Measurements from ENCODE around the gene TAS2R19.
"Not testable (repeated sequence)": the region's sequence is repeated elsewhere in the genome, so short reads cannot be mapped to it uniquely, and the experiment has no call there.

Gene TAS2R19, protein sequence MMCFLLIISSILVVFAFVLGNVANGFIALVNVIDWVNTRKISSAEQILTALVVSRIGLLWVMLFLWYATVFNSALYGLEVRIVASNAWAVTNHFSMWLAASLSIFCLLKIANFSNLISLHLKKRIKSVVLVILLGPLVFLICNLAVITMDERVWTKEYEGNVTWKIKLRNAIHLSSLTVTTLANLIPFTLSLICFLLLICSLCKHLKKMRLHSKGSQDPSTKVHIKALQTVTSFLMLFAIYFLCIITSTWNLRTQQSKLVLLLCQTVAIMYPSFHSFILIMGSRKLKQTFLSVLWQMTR

DNA sequence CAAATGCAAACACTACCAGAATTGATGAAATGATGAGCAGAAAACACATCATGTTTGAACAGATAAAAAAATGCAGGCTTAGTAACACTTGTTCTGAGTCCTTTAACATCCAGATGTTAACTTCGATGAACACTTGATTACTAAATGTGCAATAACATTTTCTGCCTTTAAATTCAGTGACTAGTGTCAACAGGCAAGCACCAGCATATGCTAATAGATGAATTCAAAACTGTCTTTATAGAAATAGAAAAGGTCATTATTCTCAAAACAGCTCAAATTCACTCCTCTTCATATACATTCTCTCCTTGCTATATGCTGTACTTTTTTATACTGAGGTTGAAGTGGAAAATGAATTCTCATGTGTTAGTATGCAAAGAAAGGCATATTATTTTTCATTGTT, at the start of gene TAS2R19:
Gene TAS2R19 (minus strand): TSS at position 101 of the 400 bp plus-strand sequence. CDS start 49 bp downstream, at position 52.
- H3K4me3 ChIP-seq (ENCODE audit: low read depth, low read length): no peak within 1 kb of the TSS
- TF ChIP-seq, protein P1, sequence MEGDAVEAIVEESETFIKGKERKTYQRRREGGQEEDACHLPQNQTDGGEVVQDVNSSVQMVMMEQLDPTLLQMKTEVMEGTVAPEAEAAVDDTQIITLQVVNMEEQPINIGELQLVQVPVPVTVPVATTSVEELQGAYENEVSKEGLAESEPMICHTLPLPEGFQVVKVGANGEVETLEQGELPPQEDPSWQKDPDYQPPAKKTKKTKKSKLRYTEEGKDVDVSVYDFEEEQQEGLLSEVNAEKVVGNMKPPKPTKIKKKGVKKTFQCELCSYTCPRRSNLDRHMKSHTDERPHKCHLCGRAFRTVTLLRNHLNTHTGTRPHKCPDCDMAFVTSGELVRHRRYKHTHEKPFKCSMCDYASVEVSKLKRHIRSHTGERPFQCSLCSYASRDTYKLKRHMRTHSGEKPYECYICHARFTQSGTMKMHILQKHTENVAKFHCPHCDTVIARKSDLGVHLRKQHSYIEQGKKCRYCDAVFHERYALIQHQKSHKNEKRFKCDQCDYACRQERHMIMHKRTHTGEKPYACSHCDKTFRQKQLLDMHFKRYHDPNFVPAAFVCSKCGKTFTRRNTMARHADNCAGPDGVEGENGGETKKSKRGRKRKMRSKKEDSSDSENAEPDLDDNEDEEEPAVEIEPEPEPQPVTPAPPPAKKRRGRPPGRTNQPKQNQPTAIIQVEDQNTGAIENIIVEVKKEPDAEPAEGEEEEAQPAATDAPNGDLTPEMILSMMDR (IDR thresholded peaks at IDR 0.05; ENCODE audit: low read depth, low read length): no peak

DNA sequence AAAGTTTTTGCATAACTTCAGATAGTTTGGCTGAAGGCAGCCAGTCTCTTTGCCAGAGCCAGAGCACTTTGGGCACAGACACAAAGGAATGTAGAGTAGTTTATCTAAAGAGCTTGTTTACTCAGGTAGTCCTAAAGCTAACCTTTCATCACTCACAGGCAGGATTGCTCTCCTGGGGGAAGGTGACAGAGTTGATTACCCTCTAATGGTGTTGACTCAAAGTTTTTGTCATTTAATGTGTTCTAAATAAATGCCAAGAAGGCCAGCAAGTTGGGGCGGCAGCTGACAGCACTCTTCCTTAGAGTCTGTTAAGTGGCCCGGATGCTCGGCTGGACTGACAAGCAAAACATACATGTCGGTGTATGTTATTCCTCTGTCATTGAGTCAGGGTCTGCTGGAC, 49.0 kb upstream of the TAS2R19 start:
- TF ChIP-seq, protein P1 (IDR thresholded peaks at IDR 0.05; ENCODE audit: low read depth, low read length): no peak
- no peak overlapping the region for H3K4me3 ChIP-seq (ENCODE audit: low read depth, low read length)

DNA sequence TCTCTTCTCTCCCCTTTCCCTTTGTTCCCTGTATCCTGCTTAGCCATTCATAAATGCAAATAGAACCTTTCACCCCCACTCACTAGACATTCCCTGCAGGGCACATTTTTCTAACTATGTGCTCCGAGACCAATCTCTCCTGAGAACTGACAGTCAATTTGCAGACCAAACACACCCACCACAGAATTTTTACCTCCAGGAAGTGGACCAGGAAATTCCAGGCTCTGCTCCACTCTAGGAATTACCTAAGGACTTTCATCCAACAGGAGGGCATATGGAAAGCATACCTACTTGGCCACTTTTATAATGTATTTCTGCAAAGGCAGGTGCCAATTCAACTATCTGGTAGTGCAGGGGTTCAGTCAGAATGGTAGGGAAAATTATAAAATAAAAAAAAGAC, 48.6 kb upstream of the TAS2R19 start:
- TF ChIP-seq, protein P1 (IDR thresholded peaks at IDR 0.05; ENCODE audit: low read depth, low read length): no peak
- H3K4me3 ChIP-seq (ENCODE audit: low read depth, low read length): no peak overlapping the region

DNA sequence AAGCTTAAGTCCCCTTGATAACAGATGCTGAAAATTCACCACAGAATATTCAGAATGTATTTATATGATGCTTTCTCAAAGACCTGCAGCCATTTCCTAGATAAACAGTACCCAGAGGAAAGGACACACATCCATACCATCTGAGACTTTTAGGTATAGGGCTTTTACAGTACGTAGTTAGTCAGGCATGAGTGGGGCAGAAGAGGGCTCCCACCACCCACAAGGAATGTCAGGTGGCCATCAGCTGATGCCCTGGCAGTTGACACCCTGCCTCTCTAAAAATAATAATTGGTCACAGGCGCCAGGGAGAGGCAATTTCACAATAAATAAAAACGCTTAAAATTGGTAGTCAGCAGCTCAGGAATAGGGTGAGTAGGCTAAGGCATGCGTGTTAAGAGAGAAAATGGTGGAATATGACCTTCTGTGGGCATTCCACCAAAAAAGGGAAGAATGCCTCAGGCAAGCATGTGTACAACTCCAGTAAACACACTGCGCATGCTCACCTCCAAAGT, 47.5 kb upstream of the TAS2R19 start:
- TF ChIP-seq, protein P1 (IDR thresholded peaks at IDR 0.05; ENCODE audit: low read depth, low read length): no peak
- no peak overlapping the region for H3K4me3 ChIP-seq (ENCODE audit: low read depth, low read length)

DNA sequence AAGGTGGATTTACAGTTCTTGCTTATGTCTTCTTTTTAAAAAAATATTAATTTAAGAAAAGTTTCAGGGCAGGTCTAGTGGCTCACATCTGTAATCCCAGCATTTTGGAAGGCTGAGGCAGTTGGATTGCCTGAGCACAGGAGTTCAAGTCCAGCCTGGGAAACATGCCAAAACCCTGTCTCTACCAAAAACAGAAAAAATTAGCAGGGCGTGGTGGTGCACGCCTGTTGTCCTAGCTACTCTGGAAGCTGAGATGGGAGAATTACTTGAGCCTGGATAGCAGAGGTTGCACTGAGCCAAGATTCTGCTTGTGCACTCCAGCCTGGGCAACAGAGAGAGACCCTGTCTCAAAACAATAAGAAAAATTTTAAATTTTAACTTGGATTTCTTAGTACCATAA, 45.1 kb upstream of the TAS2R19 start:
- TF ChIP-seq, protein P1 (IDR thresholded peaks at IDR 0.05; ENCODE audit: low read depth, low read length): no peak
- H3K4me3 ChIP-seq (ENCODE audit: low read depth, low read length): no peak overlapping the region

DNA sequence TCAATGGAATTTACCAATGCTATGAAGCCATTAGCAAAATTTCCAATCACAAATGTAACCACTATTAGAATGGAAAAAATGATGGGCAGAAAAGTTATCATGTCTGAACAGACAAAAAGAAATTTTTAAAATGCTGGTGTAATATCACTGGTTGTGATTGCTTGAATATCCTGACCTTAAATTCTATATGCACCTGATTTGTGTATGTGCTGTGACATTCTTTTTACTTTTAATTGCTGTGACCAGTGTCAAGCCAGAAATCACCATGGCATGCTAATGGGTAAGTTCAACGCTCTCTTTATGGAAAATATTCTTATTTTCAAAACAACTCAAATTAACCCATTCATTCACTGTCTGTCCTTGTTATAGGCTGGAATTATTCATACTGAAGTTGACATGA, 39.8 kb upstream of the TAS2R19 start, which contains the start of gene TAS2R46:
Gene TAS2R46 (minus strand): TSS at position 101 of the 400 bp plus-strand sequence. CDS start 0 bp downstream, at position 101.
- not testable (repeated sequence) for H3K4me3 ChIP-seq (ENCODE audit: low read depth, low read length)

DNA sequence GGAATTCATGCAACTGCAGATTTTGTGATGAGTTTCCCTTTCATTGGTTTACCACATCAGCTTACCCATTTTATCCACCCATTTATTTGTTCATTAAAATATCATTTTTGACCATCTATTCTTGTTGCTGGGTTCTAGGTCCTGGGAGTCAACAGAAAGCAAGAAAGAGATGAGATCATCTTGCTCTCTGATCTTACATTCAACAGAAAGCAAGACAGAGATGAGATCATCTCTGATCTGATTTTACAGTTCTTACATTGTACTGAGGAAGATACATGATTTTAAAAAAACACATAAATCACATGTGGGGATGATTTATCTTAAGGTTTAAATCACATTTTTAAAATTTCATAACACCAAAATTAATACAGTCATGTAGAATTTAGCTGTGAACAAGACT, 37.4 kb upstream of the TAS2R19 start:
- TF ChIP-seq, protein P1 (IDR thresholded peaks at IDR 0.05; ENCODE audit: low read depth, low read length): no peak
- no peak overlapping the region for H3K4me3 ChIP-seq (ENCODE audit: low read depth, low read length)

All from WI38 (cell line).